ENCODE results near the gene GPS2.

GPS2 gene

GRCh38 chr17:7306911-7307685 lies 8.1 kb downstream of the GPS2 start, which contains the start of gene EIF5A:
Gene EIF5A, plus strand, starts transcription at chr17:7307628. Its CDS starts 2,008 bp downstream, at chr17:7309636.
- TF ChIP-seq CTCF (IDR thresholded peaks at IDR 0.05; ENCODE audit: extremely low read depth, missing control alignments): no peak
- DNase-seq (ENCODE audit: low spot score): peak; percentile 98

- DNase-seq (ENCODE audit: low spot score): no peak
Observed at GRCh38 chr17:7304179-7304578, 11.0 kb downstream of the GPS2 start.

GRCh38 chr17:7296189-7296861 lies 18.8 kb downstream of the GPS2 start:
- DNase-seq (ENCODE audit: low spot score): peak; percentile 89
- TF ChIP-seq CTCF (IDR thresholded peaks at IDR 0.05; ENCODE audit: extremely low read depth, missing control alignments): peak; percentile 99

More at GRCh38 chr17:7304179-7304578, 11.0 kb downstream of the GPS2 start:
- TF ChIP-seq CTCF (IDR thresholded peaks at IDR 0.05; ENCODE audit: extremely low read depth, missing control alignments): no peak

GRCh38 chr17:7295230-7296180 lies 19.7 kb downstream of the GPS2 start:
- TF ChIP-seq CTCF (IDR thresholded peaks at IDR 0.05; ENCODE audit: extremely low read depth, missing control alignments): no peak
- peak; percentile 34 for DNase-seq (ENCODE audit: low spot score)

GRCh38 chr17:7294614-7295153 lies 20.5 kb downstream of the GPS2 start, which contains the start of gene YBX2:
Gene YBX2, minus strand, starts transcription at chr17:7294639. Its CDS starts 139 bp downstream, at chr17:7294500.
- TF ChIP-seq CTCF (IDR thresholded peaks at IDR 0.05; ENCODE audit: extremely low read depth, missing control alignments): no peak
- peak; percentile 92 for DNase-seq (ENCODE audit: low spot score)

GRCh38 chr17:7293816-7294613 lies 21.1 kb downstream of the GPS2 start:
- TF ChIP-seq CTCF (IDR thresholded peaks at IDR 0.05; ENCODE audit: extremely low read depth, missing control alignments): no peak
- DNase-seq (ENCODE audit: low spot score): peak; percentile 42
